Measurements from ENCODE around the gene PRIM2. TPM values are rescaled to one million over a fixed set of nuclear protein-coding genes. Genes with fewer than 3 reads are reported as not detected.
"Not testable (repeated sequence)": the region's sequence is repeated elsewhere in the genome, so short reads cannot be mapped to it uniquely, and the experiment has no call there.

The PRIM2 gene
- total and polyA plus RNA-seq, 10 of the 15 experiments (the other 5 are each of a cell fraction or from before 2014, with no cell fraction given): 13.2 to 38.6 (median 25.1) TPM

- Histone ChIP-seq H3K27ac (ENCODE audit: control insufficient read depth, insufficient read depth) (no peak overlapping the region), H3K9ac (ENCODE audit: control insufficient read depth, insufficient read depth, low read length) (no peak overlapping the region), H2AFZ (ENCODE audit: control insufficient read depth, low read depth, low read length) (no peak overlapping the region), H3K4me1 (ENCODE audit: control insufficient read depth, insufficient read depth, low read length) (peaks cover 6% of the 10 kb centered on the region; the same call in 1 of the 2 replicates), H4K20me1 (ENCODE audit: control insufficient read depth, insufficient read depth) (no peaks in the 10 kb centered on the region), H3K4me2 (ENCODE audit: control insufficient read depth, insufficient read depth) (no peak overlapping the region), H3K36me3 (ENCODE audit: control insufficient read depth in 2 of 2, insufficient read depth in 2 of 2, low read length in 1 of 2) (no peaks in the 10 kb centered on the region), H3K4me3 (no peak overlapping the region), H3K9me3 (replicated peaks; ENCODE audit: control insufficient read depth, insufficient read depth, low read length) (no peaks in the 10 kb centered on the region), H3K27me3 (replicated peaks in 1 of 2; ENCODE audit: control insufficient read depth in 2 of 2, insufficient read depth in 2 of 2, low read length in 1 of 2) (no peaks in the 10 kb centered on the region), H3K79me2 (ENCODE audit: control insufficient read depth, insufficient read depth, low read length) (no peaks in the 10 kb centered on the region)
- in situ Hi-C loops (cut with MboI): no loop called here
- SMC1A ChIA-PET (ENCODE audit: uncharacterized antibody, unreplicated experiment): interaction anchor here (1.2 kb wide), 1 partner anchor 118 kb away, joined by 3 read pairs; the partner anchor contains the start of gene PRIM2
- ATAC-seq (no peak), DNase-seq (ENCODE audit: low read depth, low spot score) (no peak), FAIRE-seq (no peak)
- TF ChIP-seq EED (IDR thresholded peaks at IDR 0.05; ENCODE audit: low read depth) (no peak), KDM1A (IDR thresholded peaks at IDR 0.05; ENCODE audit: borderline replicate concordance) (no peak), FOXM1 (IDR thresholded peaks at IDR 0.05; ENCODE audit: low read depth, low read length) (no peak), ATF7 (IDR thresholded peaks at IDR 0.05; ENCODE audit: low read depth) (no peak), CBFB (IDR thresholded peaks at IDR 0.05; ENCODE audit: low read depth) (no peak), NFIC (IDR thresholded peaks at IDR 0.05; ENCODE audit: low read depth, low read length) (no peak), SKIL (IDR thresholded peaks at IDR 0.05; ENCODE audit: low read depth, poor library complexity, severe bottlenecking) (no peak), ZNF217 (IDR thresholded peaks at IDR 0.05) (no peak), PAX8 (IDR thresholded peaks at IDR 0.05) (no peak), BCL11A (IDR thresholded peaks at IDR 0.05; ENCODE audit: low read depth, low read length) (no peak), PAX5 (IDR thresholded peaks at IDR 0.05; ENCODE audit: borderline replicate concordance, low read depth, low read length) (no peak), CHD2 (IDR thresholded peaks at IDR 0.05; ENCODE audit: borderline replicate concordance, low read depth, low read length) (no peak)
- TF ChIP-seq, protein P1, sequence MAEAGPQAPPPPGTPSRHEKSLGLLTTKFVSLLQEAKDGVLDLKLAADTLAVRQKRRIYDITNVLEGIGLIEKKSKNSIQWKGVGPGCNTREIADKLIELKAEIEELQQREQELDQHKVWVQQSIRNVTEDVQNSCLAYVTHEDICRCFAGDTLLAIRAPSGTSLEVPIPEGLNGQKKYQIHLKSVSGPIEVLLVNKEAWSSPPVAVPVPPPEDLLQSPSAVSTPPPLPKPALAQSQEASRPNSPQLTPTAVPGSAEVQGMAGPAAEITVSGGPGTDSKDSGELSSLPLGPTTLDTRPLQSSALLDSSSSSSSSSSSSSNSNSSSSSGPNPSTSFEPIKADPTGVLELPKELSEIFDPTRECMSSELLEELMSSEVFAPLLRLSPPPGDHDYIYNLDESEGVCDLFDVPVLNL (IDR thresholded peaks at IDR 0.05; ENCODE audit: low read depth, low read length): no peak
- WGBS (ENCODE audit: insufficient coverage, insufficient replicate concordance, low lambda C conversion rate, missing lambda C conversion rate): 100% methylated on average over 3 of the region's 3 CpGs
- intact Hi-C loops (cut with micrococcal nuclease; ENCODE audit: unreplicated experiment): no loop called here
- BruUV-seq (replicated peaks): no TSS peak
- POLR2A ChIA-PET: no interaction called here
- RAD21 ChIA-PET (ENCODE audit: unreplicated experiment): no interaction called here
- CTCF ChIA-PET: no interaction called here
Observed at GRCh38 chr6:57435475-57436160, 118.2 kb downstream of the PRIM2 start.

DNA sequence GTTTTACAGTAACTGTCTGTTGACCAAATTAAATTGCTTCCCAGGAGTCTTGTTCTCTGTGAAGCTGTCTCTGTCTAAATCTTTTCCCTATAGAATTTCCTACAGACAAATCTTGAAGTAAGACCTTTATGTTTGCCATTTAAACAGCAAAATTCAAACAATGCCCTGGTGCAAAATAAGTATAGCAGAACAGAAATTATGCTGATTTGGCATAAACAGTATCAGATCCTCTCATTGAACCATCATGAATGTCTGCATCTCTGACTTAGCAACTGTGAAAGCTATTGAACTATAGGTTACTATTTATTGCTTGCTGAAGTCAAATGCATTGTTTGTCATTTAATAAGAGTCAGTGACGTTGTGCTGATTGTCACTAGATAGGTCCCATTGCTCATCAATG is 123.3 kb downstream of the PRIM2 start:
- H3K36me3 ChIP-seq (ENCODE audit: control insufficient read depth in 2 of 2, insufficient read depth in 2 of 2, low read length in 1 of 2); H3K9me3 ChIP-seq (replicated peaks; ENCODE audit: control insufficient read depth, insufficient read depth, low read length); H3K27ac ChIP-seq (ENCODE audit: control insufficient read depth, insufficient read depth); RAD21 ChIA-PET (ENCODE audit: unreplicated experiment); H3K4me2 ChIP-seq (ENCODE audit: control insufficient read depth, insufficient read depth); ATAC-seq; POLR2A ChIA-PET; H3K9ac ChIP-seq (ENCODE audit: control insufficient read depth, insufficient read depth, low read length); H3K27me3 ChIP-seq (replicated peaks in 1 of 2; ENCODE audit: control insufficient read depth in 2 of 2, insufficient read depth in 2 of 2, low read length in 1 of 2); in situ Hi-C loops (cut with MboI); CTCF ChIA-PET; DNase-seq (ENCODE audit: low read depth, low spot score); intact Hi-C loops (cut with micrococcal nuclease; ENCODE audit: unreplicated experiment); H2AFZ ChIP-seq (ENCODE audit: control insufficient read depth, low read depth, low read length); H3K79me2 ChIP-seq (ENCODE audit: control insufficient read depth, insufficient read depth, low read length); BruUV-seq (replicated peaks); H4K20me1 ChIP-seq (ENCODE audit: control insufficient read depth, insufficient read depth); SMC1A ChIA-PET (ENCODE audit: uncharacterized antibody, unreplicated experiment); FAIRE-seq; H3K4me1 ChIP-seq (ENCODE audit: control insufficient read depth, insufficient read depth, low read length); H3K4me3 ChIP-seq: not testable (repeated sequence)
- 94% methylated on average over 1 of the region's 1 CpG for WGBS (ENCODE audit: insufficient coverage, insufficient replicate concordance, low lambda C conversion rate, missing lambda C conversion rate)
